ENCODE measurements around the gene TRIOBP.

TRIOBP gene

DNA sequence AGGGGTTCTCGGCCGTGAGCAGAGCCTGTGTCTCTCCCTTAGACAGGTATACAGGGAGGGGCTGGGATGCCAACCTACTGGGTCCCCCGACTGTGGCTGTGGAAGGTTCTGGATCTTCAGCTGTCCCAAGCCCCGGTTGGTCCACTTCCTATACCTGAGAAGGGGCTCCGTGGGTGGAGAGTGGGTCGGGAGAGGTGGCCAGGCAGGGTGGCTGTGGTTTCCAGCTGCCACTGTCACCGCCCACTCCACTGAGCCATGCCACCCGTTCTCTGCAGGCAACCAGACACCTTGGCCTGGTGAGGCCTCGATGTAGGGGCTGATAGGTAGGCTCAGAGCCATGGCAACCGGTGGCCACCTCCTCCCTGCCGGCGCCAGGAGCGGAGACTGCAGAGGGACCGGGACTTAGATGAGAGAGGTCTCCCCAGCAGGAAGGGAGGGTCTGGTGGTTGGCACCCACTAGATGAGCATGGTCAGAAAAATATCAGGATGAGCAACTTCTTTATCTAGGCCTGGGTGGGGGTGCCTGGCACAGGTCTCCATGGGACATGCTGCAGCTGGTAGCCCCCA, 53.8 kb downstream of the TRIOBP start:
- no peak for TF ChIP-seq SIN3A (IDR thresholded peaks at IDR 0.05; ENCODE audit: borderline replicate concordance, insufficient read depth, low read length)
- TF ChIP-seq, protein P1, sequence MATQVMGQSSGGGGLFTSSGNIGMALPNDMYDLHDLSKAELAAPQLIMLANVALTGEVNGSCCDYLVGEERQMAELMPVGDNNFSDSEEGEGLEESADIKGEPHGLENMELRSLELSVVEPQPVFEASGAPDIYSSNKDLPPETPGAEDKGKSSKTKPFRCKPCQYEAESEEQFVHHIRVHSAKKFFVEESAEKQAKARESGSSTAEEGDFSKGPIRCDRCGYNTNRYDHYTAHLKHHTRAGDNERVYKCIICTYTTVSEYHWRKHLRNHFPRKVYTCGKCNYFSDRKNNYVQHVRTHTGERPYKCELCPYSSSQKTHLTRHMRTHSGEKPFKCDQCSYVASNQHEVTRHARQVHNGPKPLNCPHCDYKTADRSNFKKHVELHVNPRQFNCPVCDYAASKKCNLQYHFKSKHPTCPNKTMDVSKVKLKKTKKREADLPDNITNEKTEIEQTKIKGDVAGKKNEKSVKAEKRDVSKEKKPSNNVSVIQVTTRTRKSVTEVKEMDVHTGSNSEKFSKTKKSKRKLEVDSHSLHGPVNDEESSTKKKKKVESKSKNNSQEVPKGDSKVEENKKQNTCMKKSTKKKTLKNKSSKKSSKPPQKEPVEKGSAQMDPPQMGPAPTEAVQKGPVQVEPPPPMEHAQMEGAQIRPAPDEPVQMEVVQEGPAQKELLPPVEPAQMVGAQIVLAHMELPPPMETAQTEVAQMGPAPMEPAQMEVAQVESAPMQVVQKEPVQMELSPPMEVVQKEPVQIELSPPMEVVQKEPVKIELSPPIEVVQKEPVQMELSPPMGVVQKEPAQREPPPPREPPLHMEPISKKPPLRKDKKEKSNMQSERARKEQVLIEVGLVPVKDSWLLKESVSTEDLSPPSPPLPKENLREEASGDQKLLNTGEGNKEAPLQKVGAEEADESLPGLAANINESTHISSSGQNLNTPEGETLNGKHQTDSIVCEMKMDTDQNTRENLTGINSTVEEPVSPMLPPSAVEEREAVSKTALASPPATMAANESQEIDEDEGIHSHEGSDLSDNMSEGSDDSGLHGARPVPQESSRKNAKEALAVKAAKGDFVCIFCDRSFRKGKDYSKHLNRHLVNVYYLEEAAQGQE (IDR thresholded peaks at IDR 0.05; ENCODE audit: insufficient read depth in 1 of 2, low read depth in 2 of 2, low read length in 2 of 2), result no peak
- no peak for TF ChIP-seq POLR2AphosphoS5 (IDR thresholded peaks at IDR 0.05; ENCODE audit: low read depth, low read length)
- TF ChIP-seq FOXP2 (optimal IDR thresholded peaks at IDR 0.05; ENCODE audit: borderline replicate concordance, extremely low read depth, extremely low read length, insufficient read depth), result no peak
- TF ChIP-seq TAF1 (IDR thresholded peaks at IDR 0.05; ENCODE audit: borderline replicate concordance, insufficient read depth, low read length), result no peak

DNA sequence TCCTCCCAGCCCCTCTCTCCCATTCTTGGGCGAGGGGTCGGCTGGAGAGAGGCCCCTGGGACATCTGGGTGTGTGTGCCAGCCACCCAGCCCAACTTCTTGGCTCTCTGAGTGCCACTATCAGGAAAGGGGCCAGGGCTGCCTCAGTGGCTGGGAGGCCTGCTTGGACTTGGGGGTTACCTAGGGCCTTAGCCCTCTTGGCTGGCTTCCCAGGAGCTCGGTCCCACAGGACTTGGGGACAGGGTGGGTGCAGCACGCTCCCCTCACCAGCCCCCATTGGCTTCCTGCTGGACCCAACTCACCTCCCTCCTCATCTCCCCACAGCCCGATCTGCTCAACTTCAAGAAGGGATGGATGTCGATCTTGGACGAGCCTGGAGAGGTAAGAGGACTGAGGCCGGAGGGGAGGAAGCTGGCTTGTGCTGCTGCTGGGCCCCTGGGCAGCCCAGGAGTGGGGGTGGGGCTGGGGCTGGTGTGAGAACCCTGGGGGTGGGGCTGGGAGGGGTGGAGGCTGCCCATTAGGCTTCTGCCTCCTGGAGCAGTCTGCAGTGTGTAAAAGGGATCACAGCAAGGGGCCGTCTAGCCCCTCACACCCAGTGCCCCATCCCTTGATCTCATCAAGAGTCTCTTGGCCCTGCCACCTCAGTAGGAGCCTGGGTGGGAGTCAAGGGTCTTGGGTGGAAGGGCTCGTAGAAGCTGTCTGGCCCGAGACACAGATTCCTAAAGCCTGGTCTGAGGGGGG, 54.8 kb downstream of the TRIOBP start:
- TF ChIP-seq, protein P1 (IDR thresholded peaks at IDR 0.05; ENCODE audit: insufficient read depth in 1 of 2, low read depth in 2 of 2, low read length in 2 of 2), result no peak
- no peak for TF ChIP-seq SIN3A (IDR thresholded peaks at IDR 0.05; ENCODE audit: borderline replicate concordance, insufficient read depth, low read length)
- no peak for TF ChIP-seq POLR2AphosphoS5 (IDR thresholded peaks at IDR 0.05; ENCODE audit: low read depth, low read length)
- TF ChIP-seq FOXP2 (optimal IDR thresholded peaks at IDR 0.05; ENCODE audit: borderline replicate concordance, extremely low read depth, extremely low read length, insufficient read depth), result no peak
- TF ChIP-seq TAF1 (IDR thresholded peaks at IDR 0.05; ENCODE audit: borderline replicate concordance, insufficient read depth, low read length), result no peak

DNA sequence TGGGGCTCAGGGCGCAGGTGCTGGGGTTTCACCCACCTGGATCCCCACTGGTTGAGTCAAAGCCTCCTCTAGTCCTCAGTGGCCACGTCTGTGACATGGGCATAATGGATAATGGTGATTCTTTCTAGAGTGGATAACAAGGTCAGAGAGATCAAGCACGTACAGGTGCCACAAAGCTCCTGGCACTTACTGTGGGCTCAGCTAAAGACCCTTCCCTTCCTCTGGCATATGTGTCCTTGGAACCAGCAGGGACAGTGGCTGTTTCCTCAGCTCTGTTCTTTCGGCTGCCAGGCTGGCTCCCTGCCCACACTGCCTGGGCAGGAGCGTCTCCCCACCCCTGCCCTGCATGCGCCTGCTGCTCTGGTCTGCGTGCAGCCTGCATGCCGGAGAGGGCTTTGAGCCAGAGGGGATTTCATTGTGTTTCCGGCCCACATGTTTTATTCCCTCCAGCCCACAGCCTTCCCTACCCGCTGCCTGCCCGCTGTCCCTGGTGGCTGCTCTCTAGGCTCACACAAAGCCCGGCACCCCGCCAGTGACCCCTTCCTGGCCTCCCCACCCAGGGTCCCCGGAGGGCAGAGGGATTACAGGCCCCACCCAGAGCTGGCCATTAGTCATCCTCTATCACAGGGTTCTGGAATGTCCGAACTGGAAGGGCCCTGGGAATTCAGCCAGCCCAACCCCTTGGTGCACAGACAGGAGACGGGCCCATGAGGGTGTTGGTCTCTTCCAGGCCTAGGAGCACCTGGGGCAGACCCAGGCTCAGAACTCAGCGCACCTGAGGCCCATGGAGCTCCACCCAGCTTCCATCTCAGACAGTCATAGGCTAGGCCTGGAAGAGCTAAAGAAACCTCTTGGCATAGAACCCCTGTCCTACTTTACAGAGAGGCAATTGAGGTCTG, 55.6 kb downstream of the TRIOBP start:
- no peak for TF ChIP-seq POLR2AphosphoS5 (IDR thresholded peaks at IDR 0.05; ENCODE audit: low read depth, low read length)
- TF ChIP-seq, protein P1 (IDR thresholded peaks at IDR 0.05; ENCODE audit: insufficient read depth in 1 of 2, low read depth in 2 of 2, low read length in 2 of 2), result no peak
- TF ChIP-seq SIN3A (IDR thresholded peaks at IDR 0.05; ENCODE audit: borderline replicate concordance, insufficient read depth, low read length), result no peak

GRCh38 chr22:37753746-37754145, 56.9 kb downstream of the TRIOBP start:
- TF ChIP-seq, protein P1 (IDR thresholded peaks at IDR 0.05; ENCODE audit: insufficient read depth in 1 of 2, low read depth in 2 of 2, low read length in 2 of 2), result no peak
- TF ChIP-seq POLR2AphosphoS5 (IDR thresholded peaks at IDR 0.05; ENCODE audit: low read depth, low read length) (no peak), TAF1 (IDR thresholded peaks at IDR 0.05; ENCODE audit: borderline replicate concordance, insufficient read depth, low read length) (no peak), FOXP2 (optimal IDR thresholded peaks at IDR 0.05; ENCODE audit: borderline replicate concordance, extremely low read depth, extremely low read length, insufficient read depth) (no peak), SIN3A (IDR thresholded peaks at IDR 0.05; ENCODE audit: borderline replicate concordance, insufficient read depth, low read length) (no peak)
